C4-2B (cell line): Measurements from ENCODE around the gene PDHX.

Experiments used
- CTCF ChIP-seq: fragments of 450-650 bp; conservative IDR thresholded peaks from 2 replicates; pipeline ENCODE4 v1.5.1; 2017; ENCODE audit warnings: mild to moderate bottlenecking
- ZFX ChIP-seq: fragments of 450-650 bp; IDR thresholded peaks from 2 replicates; pipeline ENCODE4 v1.6.1; 2017

GRCh38 chr11:34964610-34965331 lies 48.4 kb downstream of the PDHX start:
- no peak for TF ChIP-seq CTCF
- no peak for TF ChIP-seq ZFX
